Heart left ventricle (tissue), 16 donors: ENCODE measurements around the gene NRAP. TPM values are rescaled to one million over a fixed set of nuclear protein-coding genes. Genes with fewer than 3 reads are reported as not detected.
"Not testable (repeated sequence)": the region's sequence is repeated elsewhere in the genome, so short reads cannot be mapped to it uniquely, and the experiment has no call there.

Experiments used
- ATAC-seq, 4 donors: fragments of 200-7000 bp; cut with Tn5 transposase; one replicate each; pipeline ENCODE4 v1.9.1; 2020 to 2022; ENCODE audit warnings: moderate library complexity in 4 of 4, mild to moderate bottlenecking in 3 of 4, moderate number of reproducible peaks in 1 of 4
- DNase-seq, 5 donors: peaks; one replicate each; pipeline ENCODE4 v3.0.0-alpha.2; 2020
- H3K27ac ChIP-seq, 12 donors: fragments of 200-600 bp; sonication (generic) in 4 of 12; one replicate each; pipeline versions ENCODE4 v1.5.0 to v1.8.0; 2016 to 2022; ENCODE audit warnings: mild to moderate bottlenecking in 2 of 12
- H3K27me3 ChIP-seq, 9 donors: fragments of 200-600 bp; sonication (generic) in 2 of 9; one replicate each; pipeline versions ENCODE4 v1.5.1 to v1.8.0; 2016 to 2022; ENCODE audit warnings: mild to moderate bottlenecking in 3 of 9
- H3K36me3 ChIP-seq, 9 donors: fragments of 200-600 bp; sonication (generic) in 2 of 9; one replicate each; pipeline versions ENCODE4 v1.5.0 to v1.8.0; 2018 to 2022; ENCODE audit warnings: mild to moderate bottlenecking in 2 of 9
- H3K4me1 ChIP-seq, 12 donors: fragments of 200-600 bp; sonication (generic) in 4 of 12; one replicate each; pipeline versions ENCODE4 v1.5.0 to v1.8.0; 2016 to 2022; ENCODE audit warnings: mild to moderate bottlenecking in 3 of 12
- H3K4me3 ChIP-seq, 12 donors: fragments of 200-600 bp; sonication (generic) in 4 of 12; one replicate each; pipeline versions ENCODE4 v1.5.0 to v1.8.0; 2017 to 2022; ENCODE audit warnings: mild to moderate bottlenecking in 9 of 12, moderate library complexity in 4 of 12
- H3K9me3 ChIP-seq, 12 donors: fragments of 200-600 bp; sonication (generic) in 4 of 12; one replicate each; pipeline versions ENCODE4 v1.5.0 to v1.8.0; 2016 to 2022; ENCODE audit warnings: mild to moderate bottlenecking in 1 of 12
- POLR2A ChIP-seq, 2 donors: fragments of 450-650 bp; IDR thresholded peaks; one replicate each; pipeline ENCODE4 v1.6.1; 2017; ENCODE audit warnings: antibody characterized with exemption in 2 of 2, mild to moderate bottlenecking in 2 of 2, moderate library complexity in 2 of 2
- WGBS, 4 donors: extraction: QIAGEN DNeasy Blood & Tissue Kit in 2 of 4; methylation state at CpG; one replicate each; pipeline versions ENCODE4 v1.1.5 to v1.1.7; 2013 to 2018; 5-methylcytosine and 5-hydroxymethylcytosine counted together
- intact Hi-C, 10 donors: fragments of 100-400 bp; cut with DNase I; formaldehyde crosslinking; loops; one replicate each; pipeline versions ENCODE4 v1.11.1 to v1.14.2; 2022
- polyA plus RNA-seq, 2 donors: library from polyadenylated mRNA; stranded (reverse); fragments of 200-250 nt; gene quantifications; one replicate each; pipeline ENCODE4 v1.2.3, GENCODE V29; 2013
- total RNA-seq, 9 donors: library from RNA; depleted of rRNA in 2 of 9; stranded (reverse); fragments of >200 nt in 2 of 9; fragmentation: NEBNext Ultra II Directional in 3 of 9; extraction: Animal tissue kit (Norgen Biotek cat#: 25700) in 3 of 9; gene quantifications; one replicate each; pipeline versions ENCODE4 v1.1.0 to v1.2.4, GENCODE V29; 2016 to 2023
- TF ChIP-seq, protein P1 (sequence below), 12 donors: fragments of 200-600 bp; sonication (generic) in 4 of 12; IDR thresholded peaks; one replicate each; pipeline versions ENCODE4 v1.5.0 to v1.8.0; 2018 to 2022; ENCODE audit warnings: antibody characterized with exemption in 12 of 12, mild to moderate bottlenecking in 5 of 12
- donor health status: ischemic (EF 13 %, LVEDD 7.1; RV severe dilation, severe dysfunction).
- donor health status: healthy with polysubstance abuse.
- donor health status: DM: no; HTN: yes; CAD: no.
- donor health status: DM: no; HTN: no; CAD: no.
- donor health status: ischemic (EF 25% LVEDD 6.9; RV normal size, moderate dysfunction).
- donor health status: ischemic (EF 25% LVEDD 5.7; RV mildly dilated, moderate dysfunction).
- donor health status: healthy.
- donor health status: DM: yes; HTN: yes; CAD: no.
- donor health status: ischemic (EF 35%, LVEDD 5.7; RV mildly dilated, moderate dysfunction).
- donor health status: nonischemic (EF 11% LVEDD 7.7; RV severe dilation, severe dysfunction).
- donor health status: DM: yes; HTN: yes; CAD: no.
- donor health status: PGD.
- donor health status: ischemic (EF 29% LVEDD 5.4; RV normal size, mild dysfunction).
- donor health status: nonischemic (EF 23%, LVEDD 6.1; RV moderate dilation, normal function).

Gene NRAP
- total and polyA plus RNA-seq, 11 donors, result 278 to 2,789 (median 1,125) TPM

DNA sequence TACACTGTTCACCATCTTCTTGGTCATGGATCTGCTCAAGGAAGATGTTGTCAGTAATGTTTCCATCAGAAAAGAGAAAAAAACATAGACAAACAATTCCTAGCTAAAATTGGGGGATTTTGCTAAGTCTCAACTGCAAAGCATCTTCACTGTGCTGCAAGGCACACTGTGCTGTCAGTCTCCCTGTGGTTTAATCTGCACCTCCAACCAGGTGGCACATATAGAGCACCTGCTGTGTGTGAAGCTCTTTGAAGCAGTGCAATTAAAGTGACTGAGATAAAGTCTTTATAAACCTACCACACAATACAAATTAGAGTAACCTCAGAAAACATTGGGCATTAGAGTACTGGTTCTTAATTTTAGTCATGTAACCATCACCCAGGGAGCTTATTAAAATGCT lies 6.3 kb downstream of the NRAP start:
- Histone ChIP-seq H3K4me1 (peaks cover 0 to 51% (median 3%) of the 10 kb centered on the region in 12 donors), H3K27ac (peak overlapping the region in 5 of 12 donors; percentile 33 to 45 (median 42)), H3K9me3 (no peaks in the 10 kb centered on the region), H3K36me3 (peaks cover 0 to 78% (median 3%) of the 10 kb centered on the region in 9 donors), H3K4me3 (no peak overlapping the region), H3K27me3 (no peaks in the 10 kb centered on the region)
- ATAC-seq, result no peak
- DNase-seq, result no peak
- intact Hi-C loops, result no loop called here
- TF ChIP-seq POLR2A (IDR thresholded peaks at IDR 0.05), result no peak
- TF ChIP-seq, protein P1, sequence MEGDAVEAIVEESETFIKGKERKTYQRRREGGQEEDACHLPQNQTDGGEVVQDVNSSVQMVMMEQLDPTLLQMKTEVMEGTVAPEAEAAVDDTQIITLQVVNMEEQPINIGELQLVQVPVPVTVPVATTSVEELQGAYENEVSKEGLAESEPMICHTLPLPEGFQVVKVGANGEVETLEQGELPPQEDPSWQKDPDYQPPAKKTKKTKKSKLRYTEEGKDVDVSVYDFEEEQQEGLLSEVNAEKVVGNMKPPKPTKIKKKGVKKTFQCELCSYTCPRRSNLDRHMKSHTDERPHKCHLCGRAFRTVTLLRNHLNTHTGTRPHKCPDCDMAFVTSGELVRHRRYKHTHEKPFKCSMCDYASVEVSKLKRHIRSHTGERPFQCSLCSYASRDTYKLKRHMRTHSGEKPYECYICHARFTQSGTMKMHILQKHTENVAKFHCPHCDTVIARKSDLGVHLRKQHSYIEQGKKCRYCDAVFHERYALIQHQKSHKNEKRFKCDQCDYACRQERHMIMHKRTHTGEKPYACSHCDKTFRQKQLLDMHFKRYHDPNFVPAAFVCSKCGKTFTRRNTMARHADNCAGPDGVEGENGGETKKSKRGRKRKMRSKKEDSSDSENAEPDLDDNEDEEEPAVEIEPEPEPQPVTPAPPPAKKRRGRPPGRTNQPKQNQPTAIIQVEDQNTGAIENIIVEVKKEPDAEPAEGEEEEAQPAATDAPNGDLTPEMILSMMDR (IDR thresholded peaks at IDR 0.05), result no peak

DNA sequence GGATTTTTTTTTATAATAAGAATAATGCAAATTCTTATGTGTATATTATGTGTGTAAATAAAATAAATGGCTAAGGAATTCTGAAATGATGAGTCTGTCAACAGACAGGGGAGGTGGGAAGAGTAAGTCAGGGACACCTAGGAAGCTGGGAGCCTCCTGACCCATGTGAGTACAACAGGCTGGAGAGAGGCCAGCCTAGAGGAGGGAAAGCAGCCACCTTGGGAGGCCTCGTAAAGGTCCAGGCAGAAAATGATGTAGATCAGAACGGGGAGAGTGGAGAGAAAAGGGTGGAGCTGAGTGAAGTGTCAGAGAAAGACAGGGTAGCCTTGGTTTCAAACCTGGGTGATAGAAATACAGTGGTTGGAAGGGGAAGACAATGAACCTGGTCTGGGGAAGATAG lies 6.9 kb downstream of the NRAP start:
- Histone ChIP-seq H3K4me3 (no peak overlapping the region), H3K4me1 (peaks cover 0 to 51% (median 3%) of the 10 kb centered on the region in 12 donors), H3K9me3 (no peaks in the 10 kb centered on the region), H3K27ac (peak overlapping the region in 5 of 12 donors; percentile 2 to 45 (median 40)), H3K36me3 (peaks cover 0 to 81% (median 3%) of the 10 kb centered on the region in 9 donors), H3K27me3 (no peaks in the 10 kb centered on the region)
- no peak for TF ChIP-seq POLR2A (IDR thresholded peaks at IDR 0.05)
- TF ChIP-seq, protein P1 (IDR thresholded peaks at IDR 0.05), result no peak
- ATAC-seq (peak in 3 of 4 donors; percentile 33 to 59 (median 41)), DNase-seq (peak in 1 of 5 donors; percentile 38)
- 27 to 31% (median 29%) methylated on average over 2 of the region's 2 CpGs for WGBS, 4 donors
- intact Hi-C loops, result no loop called here

DNA sequence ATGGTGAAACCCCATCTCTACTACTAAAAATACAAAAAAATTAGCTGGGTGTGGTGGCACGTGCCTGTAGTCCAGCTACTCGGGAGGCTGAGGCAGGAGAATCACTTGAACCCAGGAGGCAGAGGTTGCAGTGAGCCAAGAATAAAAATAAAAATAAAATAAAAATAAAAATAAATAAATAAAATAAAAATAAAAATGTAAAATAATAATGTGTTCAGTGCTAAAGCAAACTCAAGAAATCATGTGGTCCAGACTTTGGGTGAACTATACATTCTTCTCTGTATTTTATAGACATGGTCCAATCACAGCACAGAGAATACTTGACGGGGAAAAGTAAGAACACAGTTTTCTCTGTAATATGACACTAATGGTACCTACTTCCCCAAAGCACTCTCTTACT lies 11.4 kb downstream of the NRAP start:
- 82 to 85% (median 84%) methylated on average over 3 of the region's 3 CpGs for WGBS, 4 donors
- H3K9me3 ChIP-seq, ATAC-seq, H3K27me3 ChIP-seq, intact Hi-C loops, H3K4me3 ChIP-seq, DNase-seq: not testable (repeated sequence)
- Histone ChIP-seq H3K36me3 (peaks cover 0 to 88% (median 21%) of the 10 kb centered on the region in 9 donors), H3K27ac (peak overlapping the region in 2 of 12 donors; percentile 7 to 9), H3K4me1 (peaks cover 0 to 70% (median 19%) of the 10 kb centered on the region in 12 donors)

DNA sequence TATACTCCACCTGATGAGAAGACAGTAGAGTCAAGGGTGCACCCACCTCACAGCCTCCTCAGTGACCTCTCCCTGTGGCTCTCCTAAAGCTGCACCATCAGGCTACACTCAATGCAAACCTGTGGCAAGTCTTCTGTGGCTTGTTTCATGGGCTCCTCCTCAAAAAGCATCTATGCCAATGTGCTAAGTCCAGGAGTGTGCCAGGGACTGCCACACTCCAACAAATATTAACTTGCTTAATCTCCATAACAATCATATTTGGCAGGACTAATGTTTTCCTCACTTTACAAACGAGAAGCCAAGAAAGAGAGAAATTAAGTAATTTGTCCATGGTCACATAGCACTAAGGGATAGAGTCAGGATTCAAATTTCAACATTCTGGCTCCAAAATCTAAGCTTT lies 11.9 kb downstream of the NRAP start:
- intact Hi-C loops, result no loop called here
- Histone ChIP-seq H3K27me3 (no peaks in the 10 kb centered on the region), H3K4me1 (peaks cover 0 to 68% (median 21%) of the 10 kb centered on the region in 12 donors), H3K9me3 (no peaks in the 10 kb centered on the region), H3K4me3 (no peak overlapping the region), H3K27ac (peak overlapping the region in 1 of 12 donors; percentile 9), H3K36me3 (peaks cover 0 to 85% (median 21%) of the 10 kb centered on the region in 9 donors)
- ATAC-seq (no peak), DNase-seq (no peak)
- 22 to 46% (median 44%) methylated on average over 1 of the region's 1 CpG for WGBS, 4 donors
- no peak for TF ChIP-seq POLR2A (IDR thresholded peaks at IDR 0.05)
- TF ChIP-seq, protein P1 (IDR thresholded peaks at IDR 0.05), result no peak

- Histone ChIP-seq H3K36me3 (peaks cover 0 to 82% (median 21%) of the 10 kb centered on the region in 9 donors), H3K9me3 (no peaks in the 10 kb centered on the region), H3K4me1 (peaks cover 0 to 68% (median 25%) of the 10 kb centered on the region in 12 donors), H3K4me3 (no peak overlapping the region), H3K27ac (peak overlapping the region in 1 of 12 donors; percentile 4), H3K27me3 (no peaks in the 10 kb centered on the region)
- 87 to 91% (median 90%) methylated on average over 2 of the region's 2 CpGs for WGBS, 4 donors
- intact Hi-C loops, result no loop called here
- TF ChIP-seq, protein P1 (IDR thresholded peaks at IDR 0.05), result no peak
- no peak for TF ChIP-seq POLR2A (IDR thresholded peaks at IDR 0.05)
- DNase-seq, result no peak
- no peak for ATAC-seq
These were observed 12.8 kb downstream of the NRAP start for GRCh38 chr10:113651021-113651420.
